Stimulated activated CD8-positive, alpha-beta memory T cell treated with anti-CD3 and anti-CD28 coated beads, Interleukin-15, amount 100 ng/mL, for 24 hours (primary cell): ENCODE data around the gene ADNP2.
"Not testable (repeated sequence)": the region's sequence is repeated elsewhere in the genome, so short reads cannot be mapped to it uniquely, and the experiment has no call there.

ENCODE experiments used
- DNase-seq: peaks from one replicate; pipeline ENCODE4 v3.0.0-alpha.2; 2020; ENCODE audit warnings: low read depth

ADNP2 gene

DNA sequence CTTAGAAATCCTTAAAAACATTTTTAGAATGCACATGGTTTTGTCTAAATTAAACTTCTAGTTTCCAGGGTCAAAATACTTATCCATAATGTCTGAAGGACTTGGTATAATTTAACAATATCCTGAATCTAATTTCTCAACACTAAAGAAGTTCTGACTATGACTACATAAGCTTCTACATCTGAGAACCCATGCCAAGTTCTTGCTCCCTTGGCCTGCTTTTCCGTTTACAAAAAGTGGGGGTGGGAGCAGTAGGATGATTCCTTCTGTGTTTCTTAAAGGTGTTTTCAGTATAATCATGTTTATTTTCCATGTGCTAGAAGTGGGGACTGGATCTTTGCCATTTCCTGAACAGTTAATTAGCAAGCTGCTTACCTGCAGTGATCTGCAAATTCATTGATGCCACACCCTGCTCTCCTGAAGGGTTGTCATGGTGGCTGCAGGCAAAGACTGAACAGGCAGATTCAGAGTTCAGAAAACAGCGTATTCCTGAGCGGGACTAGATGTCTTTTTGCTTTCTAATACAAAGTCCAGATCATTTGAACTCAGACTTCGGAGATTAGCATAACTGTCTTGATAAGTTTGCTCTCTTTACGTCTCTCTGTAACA is 36.2 kb downstream of the ADNP2 start:
- DNase-seq, result no peak

DNA sequence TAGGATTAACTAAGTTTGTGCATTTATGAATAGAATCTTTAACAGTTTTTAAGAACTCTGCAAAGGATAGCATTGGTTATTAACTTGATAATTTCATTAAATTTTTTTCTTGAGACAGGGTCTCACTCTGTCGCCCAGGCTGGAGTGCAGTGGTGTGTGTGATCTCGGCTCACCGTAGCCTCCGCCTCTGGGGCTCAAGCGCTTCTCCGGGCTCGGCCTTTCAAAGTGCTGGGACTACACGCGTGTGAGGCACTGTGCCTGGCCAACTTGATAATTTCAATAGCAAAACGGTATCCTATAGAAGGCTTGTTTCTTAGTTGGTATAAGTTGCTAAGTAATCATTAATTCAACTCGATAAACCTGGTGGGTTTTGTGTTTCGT is 38.0 kb downstream of the ADNP2 start:
- no peak for DNase-seq

DNA sequence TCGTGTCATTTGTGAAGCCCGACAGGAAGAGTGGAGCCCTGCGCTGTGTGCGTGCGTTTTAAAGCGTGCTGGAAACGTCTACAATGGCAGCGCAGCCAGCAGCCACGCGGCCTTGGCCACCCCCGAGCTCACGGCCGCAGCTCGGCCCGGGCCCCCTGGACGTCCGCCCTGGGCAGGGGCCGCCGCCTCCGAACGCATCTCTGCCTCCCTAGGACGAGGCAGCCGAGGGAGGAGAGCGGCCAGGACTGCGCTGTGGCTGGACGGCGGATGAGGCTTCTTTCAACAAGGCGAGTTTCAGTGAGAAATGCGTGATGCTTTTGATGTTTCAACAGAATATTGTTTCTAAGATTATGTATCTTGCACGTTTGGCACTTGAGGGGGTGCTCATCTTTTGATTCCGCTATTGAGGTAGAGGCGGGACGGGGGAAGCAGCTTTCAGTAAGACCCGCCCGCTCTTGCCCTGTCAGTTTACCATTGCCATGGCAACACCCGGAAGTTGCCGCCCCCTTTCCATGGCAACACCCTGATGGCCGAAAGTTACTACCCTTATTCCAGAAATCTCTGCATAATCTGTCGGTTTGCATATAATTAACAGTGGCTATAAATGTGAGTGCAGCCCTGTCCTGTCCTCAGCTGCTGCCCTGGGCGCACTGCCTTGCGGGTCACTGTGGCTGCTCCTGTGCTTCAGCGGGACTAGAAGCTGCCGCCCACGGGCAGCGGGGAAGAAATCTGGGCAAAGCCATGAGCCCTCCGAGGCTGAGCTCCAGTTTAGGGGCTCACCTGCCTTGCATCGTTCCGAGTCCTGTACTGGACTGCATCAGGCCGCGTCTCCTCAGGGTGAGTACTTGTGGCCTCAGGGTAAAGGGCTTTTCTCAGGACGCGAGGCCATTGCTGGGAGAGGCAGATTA is 38.6 kb downstream of the ADNP2 start:
- DNase-seq, result peak; percentile 46

DNA sequence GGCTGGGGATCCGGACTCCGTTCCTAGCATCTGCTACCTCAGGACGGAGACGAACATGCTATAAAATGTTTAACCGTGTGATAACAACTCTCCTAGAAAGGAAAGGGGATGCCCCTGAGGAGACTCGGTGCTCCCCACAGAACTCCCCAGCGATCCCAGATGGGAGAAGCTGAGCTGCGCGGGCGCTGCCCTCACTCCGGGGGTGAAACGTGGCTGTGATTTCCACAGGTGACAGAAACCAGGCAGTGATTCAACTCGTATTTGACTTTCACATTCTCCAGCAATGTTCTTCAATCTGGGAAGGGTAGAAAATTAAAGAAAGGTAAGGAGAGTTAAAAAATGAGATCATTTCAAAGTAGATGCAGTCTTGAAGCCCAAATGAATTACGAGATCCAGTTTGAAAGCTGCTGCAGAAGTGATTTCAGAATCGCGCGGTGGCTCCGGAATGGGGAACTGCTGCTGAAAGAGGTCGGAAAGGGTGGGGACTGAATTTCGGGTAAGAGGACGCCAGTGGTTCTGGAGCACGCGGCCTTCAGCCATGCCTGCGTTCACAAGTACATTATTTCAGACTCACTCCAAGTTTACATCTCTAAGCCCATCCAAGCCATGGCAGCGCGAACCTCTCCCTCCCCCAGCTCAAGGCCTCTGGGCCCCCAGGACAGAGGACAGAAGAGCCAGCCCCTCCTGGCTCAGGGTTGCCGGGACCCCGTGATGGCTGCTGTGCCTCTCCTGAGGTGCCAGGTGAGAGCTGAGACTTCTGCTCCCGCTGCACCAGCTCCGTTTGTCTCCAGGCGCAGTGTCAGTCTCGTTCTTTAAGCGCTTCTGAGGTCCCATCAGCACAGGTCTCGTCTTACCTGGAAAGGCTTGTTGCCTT is 39.5 kb downstream of the ADNP2 start:
- no peak for DNase-seq

DNA sequence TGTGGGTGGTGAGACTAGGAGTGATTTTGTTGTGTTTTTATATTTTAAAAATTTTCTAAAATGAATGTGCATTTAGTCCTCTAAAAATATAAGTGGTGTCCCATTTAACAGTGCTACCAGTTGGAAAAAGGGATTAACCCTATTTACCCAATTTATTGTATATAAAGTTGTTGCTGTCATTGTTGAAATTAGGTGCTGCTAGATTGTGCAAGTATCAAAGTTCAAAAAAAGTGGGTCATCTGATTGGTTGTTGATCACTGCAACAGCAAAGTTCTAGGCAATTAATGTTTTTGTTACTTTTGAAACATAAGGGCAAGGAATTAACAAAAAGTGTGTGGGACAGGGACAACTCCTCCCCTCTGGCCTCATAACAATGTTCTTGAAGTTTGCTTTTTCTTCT is 40.6 kb downstream of the ADNP2 start:
- DNase-seq, result no peak

DNA sequence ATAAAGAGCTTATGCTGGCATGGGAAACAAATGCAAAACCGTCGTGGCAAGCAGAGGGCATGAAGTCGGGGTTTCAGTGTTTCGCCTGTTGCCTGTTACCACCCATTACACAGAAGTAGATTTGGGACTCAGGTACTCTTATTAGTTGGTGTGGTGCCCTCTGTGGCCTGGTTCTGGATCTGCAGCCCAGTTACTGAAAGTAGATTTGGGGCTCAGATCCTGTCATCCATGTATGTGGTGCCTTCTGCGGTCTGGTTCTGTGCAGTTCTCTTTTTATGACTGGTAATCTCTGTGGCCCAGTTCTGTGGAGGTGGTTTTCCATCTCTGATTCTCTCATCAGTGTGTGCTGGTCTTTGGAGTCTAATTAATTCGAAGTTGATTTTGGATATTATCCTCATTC is 45.2 kb downstream of the ADNP2 start:
- DNase-seq, result no peak

DNA sequence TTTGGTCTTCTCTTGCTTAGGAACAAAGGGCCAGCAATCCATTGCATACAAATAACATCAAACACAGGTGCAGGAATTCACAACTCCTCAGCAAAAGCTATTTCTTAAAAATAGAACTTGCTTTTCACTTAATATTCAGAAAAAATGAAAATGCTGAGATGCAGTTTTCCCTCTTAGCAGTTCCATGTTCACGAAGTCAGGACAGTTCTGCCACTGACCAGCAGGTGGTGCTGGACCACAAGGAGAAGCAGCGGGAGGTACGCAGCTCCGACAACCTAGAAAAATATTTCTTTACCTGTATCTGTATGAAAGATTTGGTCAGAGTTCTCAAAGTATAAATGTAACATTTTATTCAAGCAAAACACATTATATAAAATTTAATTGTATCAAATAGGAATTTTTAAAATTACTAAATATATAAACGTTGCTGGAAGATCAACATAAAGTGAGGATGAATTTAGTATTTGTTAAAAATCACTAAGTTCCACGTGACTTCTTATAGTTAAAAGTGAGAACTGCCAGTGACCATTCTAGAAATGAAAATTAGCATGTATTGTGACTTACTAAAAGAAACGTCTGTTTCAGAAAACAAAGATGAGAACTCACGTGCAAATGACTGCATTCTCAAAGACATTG is 48.8 kb downstream of the ADNP2 start:
- peak; percentile 54 for DNase-seq

DNA sequence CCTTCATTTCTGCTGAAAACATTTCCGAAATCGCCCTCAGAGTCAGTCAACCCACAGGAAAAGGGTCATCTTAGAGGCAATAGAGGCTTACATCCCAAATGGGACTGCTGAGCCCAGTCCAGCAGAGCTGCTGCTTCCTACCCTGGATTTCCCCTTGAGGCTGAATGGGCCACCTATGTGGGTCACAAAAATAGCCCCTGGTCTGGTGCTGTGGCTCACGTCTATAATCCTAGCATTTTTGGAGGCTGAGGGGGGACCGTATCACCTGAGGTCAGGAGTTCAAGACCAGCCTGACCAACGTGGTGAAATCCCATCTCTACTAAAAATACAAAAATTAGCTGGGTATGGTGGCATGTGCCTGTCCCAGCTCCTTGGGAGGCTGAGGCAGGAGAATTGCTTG is 49.3 kb downstream of the ADNP2 start:
- no peak for DNase-seq

DNA sequence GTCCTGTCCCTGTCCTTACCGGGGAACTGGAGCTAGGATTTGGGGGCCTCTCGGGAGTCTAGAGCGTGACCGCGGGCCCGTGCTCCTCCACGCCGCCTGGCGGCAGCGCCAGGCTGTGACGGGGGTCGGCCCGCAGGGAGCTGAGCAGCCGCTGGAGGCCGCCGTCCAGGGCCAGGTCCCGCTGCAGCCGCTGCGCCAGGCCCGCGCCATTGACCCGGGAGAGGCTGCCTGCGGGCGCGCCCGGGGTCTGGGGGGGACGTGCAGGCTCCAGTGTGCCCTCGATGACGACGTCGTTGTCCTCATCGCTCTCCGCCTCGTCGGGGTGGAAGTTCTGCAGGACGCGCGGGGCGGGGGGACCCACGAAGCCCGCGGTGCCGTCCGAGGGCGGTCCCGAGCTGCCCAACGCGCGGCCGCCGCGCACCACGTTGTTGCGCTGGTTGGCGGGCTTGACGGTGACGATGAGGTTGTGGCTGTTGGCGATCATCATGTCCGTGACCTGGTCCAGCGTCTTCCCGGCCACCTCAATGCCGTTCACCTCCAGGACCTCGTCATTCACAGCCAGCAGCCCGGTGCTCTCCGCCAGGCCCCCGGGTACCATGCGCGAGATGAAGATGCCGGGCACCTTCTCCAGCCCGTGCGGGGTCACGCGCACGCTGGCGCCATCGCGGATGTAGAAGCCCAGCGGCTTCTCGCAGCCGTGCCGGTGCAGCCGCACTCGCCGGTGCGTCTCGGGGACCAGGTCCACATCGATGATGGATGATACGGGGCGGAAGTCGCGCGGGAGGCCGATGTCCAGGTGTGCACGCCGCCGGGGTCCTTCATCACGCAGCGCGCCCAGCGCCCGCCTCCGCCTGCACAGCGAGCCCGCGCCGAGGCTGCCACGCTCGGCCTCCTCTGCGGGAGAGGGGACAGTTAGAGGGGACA is 50.9 kb downstream of the ADNP2 start:
- no peak for DNase-seq

DNA sequence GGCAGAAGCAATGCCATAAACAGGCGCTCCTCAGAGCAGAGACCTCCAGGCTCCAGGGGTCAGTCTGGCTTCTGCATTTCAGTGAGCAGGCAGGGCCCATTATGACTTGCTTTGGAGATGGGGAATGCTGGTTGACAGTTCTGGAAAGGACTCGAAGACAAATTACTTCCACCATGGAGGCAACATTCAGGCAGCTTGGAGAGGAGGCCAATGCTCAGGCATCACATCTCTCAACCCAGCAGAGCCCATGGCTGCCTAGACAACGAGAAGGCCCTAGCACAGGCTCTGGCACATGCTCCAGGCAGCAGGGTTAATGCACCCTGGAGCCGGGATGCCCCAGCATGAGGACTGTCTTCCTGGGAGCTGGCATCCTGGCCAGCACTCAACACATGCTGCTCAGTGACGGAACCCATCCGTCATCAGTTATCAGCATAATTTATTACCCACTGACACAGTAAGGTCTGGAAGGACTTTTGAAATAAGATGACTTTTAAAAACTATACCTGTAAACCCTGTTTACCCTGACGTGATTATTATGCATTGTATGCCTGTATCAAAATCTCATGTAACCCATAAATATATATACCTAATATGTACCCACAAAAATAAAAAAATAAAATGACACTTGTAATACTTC is 52.8 kb downstream of the ADNP2 start:
- DNase-seq, result no peak

DNA sequence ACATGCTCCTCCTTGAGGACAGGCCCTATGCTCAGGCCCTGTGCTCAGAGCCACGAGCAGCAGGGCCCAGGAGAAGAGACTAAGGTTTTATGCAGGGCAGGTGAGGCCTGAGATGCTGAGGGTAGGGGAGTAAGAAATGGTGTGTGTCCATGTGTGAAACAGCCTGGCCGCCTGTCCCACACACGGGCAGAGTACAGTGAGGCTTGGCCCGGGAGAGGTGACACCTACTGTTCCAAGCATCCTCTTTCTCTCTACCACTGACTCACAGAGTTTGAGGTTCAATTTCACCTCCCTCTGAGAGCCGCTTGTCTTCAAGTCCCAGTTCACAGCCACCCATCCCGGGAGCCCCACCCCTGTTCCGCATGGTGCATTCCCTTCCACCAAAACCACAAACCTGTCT is 54.1 kb downstream of the ADNP2 start:
- DNase-seq, result no peak

DNA sequence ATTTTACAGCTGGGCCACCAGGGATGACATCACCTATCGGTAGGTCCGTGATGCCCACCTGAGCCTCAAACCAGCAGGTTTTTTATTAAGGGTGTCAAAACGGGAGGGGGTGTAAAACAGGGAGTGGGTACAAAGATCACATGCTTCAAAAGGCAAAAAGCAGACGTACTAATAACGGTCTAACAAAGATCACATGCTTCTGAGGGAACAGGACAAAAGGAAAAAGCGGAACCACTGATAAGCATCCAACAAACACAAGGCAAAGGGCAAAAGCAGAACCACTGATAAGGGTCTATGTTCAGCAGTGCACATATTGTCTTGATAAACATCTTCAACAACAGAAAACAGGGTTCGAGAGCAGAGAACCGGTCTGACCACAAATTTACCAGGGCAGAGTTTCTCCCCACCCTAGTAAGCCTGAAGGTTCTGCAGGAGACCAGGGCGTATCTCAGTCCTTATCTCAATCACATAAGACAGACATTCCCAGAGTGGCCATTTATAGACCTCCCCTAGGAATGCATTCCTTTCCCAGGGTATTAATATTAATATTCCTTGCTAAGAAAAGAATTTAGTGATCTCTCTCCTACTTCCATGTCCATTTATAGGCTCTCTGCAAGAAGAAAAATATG is 55.8 kb downstream of the ADNP2 start:
- DNase-seq, result not testable (repeated sequence)

DNA sequence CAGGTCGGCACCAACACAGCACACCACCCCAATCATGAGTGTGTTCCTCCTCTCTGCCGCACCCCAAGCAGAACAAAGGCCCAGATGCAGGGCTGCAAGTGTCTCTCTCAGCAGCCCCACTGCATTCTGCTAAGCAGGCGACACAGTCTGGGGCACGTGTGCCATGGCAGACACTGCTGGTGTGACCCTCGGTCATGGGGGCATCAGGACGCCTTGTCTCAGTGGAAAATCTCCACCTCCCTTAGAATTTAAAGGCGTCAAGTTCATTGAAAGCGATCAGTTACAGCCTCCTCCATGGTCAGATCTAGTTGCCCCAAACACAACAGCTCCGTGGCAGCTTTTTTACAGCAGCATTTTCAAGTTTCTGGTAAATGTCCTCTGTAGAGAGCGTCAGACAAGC is 57.2 kb downstream of the ADNP2 start:
- no peak for DNase-seq

DNA sequence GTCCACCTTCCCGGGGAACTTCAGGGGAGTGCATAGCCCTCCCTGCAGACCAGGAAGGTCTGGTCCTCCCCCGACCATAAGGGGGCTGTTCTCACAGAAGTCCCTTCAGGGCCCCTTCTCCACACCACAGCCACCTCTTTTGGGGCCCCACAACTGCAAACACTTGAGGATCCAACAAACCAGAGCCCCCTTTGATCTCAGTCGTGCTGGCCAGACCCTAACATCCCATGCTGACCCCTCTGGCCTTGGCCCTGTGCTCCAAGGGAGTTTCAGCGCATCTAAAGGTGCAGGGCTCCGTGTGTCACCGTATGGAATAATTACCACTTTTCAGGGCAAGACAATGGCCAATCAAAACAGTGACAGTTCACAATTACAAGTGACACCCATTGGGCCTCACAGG is 57.7 kb downstream of the ADNP2 start:
- no peak for DNase-seq

DNA sequence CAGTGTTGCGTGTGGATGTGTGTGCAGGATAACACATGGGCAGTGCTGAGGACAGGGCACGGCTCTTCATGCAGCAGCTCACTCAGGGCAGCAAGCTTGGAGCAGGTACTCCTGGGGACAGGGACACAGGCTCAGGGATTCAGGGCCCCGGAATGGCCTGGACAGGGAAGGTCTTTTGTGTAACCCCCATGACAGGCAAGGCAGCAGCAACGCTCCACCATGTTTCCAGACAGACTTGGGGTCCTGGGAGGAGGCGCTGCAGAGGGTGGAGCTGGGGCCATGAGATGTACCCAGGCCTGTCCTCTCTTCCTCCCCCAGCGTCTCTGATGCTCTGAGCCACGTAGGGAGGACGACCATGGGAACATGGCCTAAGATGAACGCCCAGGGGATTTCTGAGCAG is 58.3 kb downstream of the ADNP2 start:
- no peak for DNase-seq

DNA sequence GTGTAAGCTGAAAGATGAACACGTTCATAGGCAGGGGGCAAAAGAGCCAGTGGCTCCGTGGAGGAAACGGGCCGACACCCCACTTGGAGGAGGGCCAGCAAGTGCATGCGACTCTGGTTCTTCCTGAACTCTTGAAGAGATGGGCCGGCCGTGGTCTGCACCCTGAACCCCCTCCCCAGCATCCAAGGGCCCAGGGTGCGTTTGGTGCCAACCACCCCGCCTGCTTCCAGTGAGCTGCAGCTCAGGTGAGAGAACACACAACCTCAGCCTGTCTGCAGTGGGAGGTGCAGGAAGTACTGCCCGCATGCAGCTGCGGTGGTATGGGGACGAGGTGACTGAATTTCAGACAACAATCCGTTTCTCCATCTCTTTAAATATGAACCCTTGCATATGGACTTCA is 58.9 kb downstream of the ADNP2 start:
- no peak for DNase-seq

DNA sequence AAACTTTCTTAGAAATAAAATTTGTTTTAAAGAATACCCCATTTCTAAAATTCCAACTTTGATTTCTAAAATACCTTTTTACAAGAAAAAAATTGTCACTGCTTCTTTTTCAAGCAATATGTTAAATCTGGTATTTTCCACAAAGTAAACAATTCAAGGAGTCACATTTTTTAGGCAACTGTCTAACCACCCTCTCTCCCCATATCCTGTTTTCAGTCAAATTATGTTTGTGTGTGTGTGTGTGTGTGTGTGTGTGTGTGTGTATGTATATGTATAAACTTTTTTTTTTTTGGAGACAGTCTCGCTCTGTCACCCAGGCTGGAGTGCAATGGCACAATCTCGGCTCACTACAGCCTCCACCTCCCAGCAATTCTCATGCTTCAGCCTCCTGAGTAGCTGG is 59.3 kb downstream of the ADNP2 start:
- DNase-seq, result no peak

DNA sequence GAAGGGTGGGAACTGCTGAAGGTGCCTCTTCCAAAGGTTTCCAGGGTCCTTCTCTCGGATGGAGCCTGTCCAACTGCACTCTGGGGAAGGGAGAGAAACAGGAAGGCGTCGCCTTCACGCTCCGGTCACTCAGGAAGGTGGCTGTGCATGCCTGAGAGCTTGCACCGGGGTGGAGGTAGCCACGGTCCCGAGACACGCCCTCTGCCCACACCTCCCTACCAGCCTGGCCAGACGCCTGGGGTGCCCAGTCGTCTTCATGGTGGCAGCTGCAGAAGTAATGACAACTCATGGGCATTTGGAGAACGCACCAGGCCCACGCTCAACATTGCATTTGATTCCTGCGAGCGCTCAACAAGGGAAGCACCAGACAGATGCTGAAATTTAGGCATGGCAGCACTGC is 59.9 kb downstream of the ADNP2 start:
- no peak for DNase-seq

DNA sequence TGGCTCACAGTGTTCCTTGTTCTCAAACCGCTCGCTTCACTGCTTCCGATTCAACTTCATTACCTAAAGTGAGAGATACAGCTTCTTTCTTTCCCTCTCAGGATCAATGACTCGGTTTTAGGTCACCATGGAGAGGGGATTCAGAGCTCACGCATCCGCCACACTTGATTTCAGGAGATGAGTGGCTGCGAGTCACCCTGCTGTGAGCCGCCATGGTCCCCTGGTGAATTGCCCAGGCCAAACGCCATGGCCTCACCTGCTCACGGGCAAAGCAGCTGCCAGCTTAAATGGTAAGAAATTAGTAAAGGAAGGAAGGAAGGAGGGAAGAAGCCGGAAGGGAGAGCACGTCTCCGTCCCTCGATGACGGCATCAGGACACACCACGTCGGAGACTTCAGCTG is 60.5 kb downstream of the ADNP2 start:
- no peak for DNase-seq

DNA sequence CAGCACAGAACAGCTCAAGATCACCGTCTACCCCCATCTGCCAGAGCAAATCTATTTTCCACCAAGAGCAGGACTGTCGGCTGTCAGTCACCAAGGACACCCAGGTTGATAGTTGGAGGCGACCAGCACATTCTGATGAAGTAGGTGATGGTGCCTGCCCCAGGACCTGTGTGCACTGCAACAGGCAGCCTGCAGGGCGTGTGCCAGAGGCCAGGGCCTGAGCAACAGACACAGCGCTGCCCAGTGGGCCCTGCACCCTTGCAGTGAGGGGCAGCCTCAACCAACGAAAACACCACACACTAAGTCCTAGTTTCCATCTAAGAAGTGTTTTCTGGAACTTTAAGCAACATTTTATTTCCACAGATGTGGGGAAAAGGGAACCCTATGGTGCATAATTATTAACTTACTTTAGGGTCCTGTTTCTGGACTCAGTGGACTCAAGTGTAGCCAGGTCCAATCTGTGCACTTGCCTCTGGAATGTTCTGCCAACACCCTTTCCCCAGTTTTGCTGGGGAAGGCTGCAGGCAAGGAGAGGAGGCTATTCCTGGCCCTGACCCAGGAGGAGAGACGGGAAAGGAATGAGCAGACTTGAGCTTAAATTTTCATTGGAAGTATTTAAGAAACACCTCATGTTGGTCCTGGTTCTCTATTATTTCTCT is 61.5 kb downstream of the ADNP2 start:
- DNase-seq, result no peak
